IPS-NIHi11 (cell line): Measurements from ENCODE around the gene LRRC57.

Experiments used
- DNase-seq: peaks from one replicate; pipeline ENCODE4 v3.0.0; 2012; ENCODE audit warnings: mixed read lengths, low spot score

Gene LRRC57

DNA sequence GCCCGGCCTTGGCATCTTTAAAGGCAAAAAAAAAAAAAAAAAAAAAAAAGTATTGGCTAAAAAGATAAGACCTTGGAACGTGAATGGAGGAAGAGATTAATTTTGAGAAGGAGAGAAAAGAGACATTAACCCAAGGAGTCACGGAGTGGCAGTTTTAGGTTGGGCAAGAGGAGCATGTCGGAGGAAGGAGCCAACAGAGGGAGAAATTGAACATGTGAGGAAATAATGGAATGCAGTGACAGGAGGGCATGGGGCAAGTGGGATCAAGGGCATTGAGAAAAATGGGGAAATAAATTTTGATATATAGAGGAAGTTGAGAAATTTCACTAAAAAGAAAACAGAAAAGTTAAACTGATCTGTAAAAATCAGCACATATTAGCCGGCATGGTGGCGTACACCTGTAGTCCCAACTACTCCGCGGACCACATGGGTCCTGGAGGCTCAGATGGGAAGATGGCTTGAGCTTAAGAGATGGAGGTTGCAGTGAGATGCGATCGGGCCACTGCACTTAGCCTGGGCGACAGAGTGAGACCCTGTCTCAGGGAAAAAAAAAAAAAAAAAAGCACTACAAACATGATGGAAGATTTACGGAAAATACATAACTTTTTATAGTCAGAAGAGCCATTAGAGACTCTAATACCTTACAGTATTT is 1.3 kb upstream of the LRRC57 start:
- no peak for DNase-seq

DNA sequence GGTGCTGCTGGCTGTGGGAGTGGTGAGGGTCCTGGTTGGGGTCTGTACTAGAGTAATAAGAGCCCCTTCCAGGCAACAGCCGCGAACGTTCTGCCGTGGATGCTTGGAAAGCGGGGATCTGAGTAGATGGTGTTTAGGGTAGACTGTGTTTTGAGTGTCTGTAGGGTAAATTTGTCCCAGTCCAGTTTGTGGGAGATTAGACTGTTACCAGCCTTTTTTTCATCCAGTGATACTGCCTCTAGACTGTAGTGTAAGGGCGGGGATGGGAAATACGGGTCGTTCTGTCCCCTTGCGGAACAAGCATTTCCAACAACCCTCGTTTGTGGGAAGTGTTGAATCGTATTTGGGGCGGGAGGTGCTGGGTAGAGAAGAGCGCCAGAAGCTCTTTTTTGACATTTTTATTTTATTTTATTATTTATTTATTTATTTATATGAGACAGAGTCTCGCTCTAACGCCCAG is 469 bp upstream of the LRRC57 start:
- no peak for DNase-seq

DNA sequence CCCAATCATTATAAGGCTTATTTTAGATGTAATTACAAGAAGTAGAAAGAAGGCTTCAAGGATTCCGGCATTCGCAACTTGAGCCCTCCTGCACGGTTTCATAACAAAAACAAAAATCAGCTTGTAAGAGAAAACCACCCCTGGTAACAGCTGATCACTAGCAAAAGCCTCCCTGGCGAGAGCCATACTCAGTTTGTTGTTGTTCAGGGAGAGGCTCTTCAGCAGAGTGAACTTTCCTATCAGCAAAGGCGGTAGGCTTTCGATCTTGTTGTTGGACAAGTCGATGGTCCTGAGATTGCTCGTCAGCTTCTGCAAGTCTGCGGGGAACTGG is 710 bp downstream of the LRRC57 start:
- DNase-seq = no peak

DNA sequence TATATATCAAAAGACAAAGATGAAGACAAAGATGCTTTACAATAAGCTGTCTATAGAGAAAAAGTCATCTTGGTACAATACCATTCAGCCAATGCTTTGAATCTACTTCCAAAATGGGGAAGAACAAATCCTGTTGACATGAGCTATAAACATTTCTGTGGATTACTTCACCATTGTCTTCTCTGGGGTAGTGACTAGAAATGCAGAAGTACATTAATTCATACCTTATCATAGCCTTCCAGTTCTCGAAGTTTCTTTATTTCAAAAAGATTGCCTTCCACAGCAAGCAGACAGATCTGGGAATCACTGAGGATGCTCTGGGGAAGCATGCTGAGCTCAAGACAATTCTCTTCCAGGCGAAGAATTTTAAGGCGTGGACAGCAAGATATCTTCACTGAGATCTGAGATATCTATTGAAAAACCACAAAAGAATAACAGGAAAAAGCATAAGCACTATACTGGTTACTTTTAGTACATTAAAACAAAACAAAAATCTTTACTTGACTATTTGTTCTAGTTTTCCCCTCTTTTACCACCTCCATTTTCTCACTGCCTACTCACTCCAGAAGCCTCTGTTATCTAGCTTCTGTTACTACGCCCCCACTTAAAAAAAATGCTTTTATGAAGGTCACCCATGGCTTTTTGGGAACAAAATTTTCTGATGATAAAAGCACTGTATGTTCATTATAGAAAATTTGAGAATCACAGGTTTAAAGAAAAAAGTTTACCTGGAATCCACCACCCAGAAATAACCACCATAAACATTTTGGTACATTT is 3.6 kb downstream of the LRRC57 start:
- DNase-seq = no peak

DNA sequence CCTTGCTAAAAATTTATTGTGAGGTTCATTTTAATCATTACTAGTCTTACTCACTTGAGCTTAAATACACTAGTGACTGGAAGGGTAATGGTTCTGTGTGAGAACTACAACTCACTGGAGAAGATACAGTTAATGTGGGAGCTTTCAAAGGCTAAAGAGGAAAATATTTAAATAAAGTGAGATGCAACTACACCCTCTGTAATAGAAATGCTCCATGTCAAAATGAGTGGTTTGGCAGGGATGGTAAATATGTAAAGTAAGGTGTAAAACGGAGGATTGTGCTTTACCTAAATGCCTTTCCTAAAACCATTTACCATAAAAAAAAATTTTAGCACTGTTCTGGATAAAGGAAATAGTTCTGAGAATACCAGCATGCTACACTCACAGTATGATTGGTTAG is 15.3 kb downstream of the LRRC57 start:
- DNase-seq = no peak

DNA sequence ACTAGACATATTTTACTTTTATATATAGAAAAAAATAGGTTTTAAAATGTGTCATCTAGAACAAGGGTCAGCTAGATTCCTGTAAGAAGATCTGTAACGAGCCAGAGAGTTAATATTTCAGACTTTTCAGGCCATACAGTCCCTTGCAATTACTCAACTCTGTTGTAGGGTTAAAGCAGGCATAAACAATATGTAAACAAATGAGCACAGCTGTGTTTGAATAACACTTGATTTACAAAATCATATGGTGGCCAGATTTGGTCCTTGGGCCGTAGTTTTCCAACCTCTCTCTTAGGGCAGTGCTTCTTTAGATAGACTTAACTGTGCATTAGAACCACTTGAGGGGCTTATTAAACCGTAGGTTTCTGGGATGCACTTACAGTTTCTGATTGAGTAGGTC is 19.6 kb downstream of the LRRC57 start:
- no peak for DNase-seq

DNA sequence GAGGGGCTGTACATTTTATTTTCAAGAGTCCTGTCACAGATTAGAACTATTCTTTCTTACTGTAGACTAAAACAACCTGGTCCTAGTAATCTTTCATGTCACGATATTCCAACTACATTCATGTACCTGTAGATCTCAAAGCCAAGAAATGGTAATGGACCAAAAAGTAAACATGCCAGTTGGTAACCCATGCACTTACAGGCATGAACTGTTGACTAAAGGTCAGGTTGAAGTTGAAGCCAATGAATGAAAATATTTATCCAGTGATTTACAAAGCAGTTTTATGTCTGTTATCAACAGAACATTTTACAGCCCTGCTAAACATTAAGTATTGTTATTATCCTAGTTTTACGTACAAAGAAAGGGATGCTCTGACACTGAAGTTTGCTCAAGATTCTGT is 25.3 kb downstream of the LRRC57 start:
- DNase-seq = no peak

DNA sequence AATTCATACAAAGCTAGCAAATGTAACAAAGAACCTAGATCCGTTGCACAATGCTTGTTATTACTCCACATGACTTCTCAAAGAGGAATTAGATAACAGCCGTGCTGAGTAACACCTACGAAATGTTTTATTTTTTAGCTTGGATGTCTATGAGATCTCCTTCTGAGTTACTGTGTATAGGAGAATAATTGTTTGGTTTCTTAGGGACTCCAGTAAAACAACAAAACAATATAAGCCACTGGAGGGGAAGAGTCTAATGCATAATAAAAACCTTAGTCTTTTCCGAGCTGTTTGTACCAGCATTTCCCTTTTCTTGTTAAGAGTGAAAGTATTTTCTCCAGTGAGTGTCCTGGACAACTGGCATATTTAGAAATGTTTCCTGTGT is 37.6 kb downstream of the LRRC57 start:
- no peak for DNase-seq

DNA sequence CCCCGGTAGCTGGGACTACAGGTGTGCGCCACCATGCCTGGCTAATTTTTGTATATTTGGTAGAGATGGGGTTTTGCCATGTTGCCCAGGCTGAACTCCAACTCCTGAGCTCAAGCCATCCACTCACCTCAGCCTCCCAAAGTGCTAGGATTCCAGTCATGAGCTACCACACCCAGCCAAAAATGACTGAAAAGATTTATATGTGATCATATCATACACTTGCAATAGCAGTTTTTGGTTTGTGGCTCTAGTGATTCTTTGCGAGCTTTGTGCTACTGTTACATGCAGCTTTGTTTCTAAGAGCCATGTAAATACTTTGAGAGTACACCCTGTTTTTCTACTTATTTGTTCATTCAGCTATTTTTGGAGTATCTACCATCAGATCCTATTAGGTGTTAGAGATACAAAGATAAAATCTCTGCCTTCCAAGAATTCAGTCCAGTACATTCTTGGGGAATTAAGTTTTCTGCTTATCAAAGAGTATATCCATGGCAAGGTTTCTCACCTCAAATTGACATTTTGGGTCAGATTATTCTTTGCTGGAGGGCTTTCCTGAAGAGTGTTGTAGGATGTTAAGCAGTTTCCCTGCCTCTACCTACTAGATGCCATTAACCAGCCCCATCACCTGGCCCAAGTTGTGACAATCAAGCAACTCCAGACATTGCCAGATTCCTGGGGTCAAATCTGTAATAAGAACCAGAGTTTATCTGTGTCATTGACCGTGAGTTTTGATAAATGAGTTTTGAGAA is 38.2 kb downstream of the LRRC57 start:
- DNase-seq = no peak

DNA sequence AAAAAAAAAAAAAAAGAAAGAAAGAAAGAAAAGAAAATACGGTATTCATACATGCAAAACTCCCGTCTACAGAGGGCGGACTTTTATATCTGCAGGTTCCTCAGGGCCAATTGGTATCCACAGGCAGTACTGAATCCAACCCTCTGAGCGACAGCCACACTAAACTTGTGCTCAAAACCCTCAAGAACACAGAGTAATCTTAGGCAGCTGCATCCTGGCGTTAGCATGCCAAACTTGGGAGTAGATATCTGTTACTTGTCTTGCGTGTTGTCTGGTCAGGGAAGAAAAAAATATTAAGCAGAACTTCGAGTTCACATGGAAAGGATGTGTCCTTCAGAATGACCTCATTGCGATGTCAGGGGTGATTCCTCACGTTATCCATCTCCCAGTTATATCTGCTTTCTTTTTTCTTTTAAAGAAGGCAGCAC is 40.3 kb downstream of the LRRC57 start:
- no peak for DNase-seq

DNA sequence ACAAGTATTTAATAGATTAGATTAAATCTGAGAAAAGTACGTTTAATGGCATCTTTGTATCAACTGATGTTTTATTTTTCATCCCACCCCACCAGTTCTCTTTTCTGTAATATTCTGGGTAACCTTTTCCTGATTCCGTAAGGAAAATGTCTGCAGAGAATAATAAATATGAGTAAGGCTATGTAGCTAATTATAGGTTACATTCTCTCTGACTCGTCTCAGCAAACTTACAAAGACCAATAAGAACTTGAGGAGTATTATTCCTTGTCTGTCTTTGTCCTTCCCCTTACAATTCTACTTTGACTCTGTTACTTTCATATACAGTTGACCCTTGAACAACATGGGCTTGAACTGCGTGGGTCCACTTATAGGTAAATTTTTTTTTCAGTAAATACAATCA is 41.1 kb downstream of the LRRC57 start:
- DNase-seq = no peak

DNA sequence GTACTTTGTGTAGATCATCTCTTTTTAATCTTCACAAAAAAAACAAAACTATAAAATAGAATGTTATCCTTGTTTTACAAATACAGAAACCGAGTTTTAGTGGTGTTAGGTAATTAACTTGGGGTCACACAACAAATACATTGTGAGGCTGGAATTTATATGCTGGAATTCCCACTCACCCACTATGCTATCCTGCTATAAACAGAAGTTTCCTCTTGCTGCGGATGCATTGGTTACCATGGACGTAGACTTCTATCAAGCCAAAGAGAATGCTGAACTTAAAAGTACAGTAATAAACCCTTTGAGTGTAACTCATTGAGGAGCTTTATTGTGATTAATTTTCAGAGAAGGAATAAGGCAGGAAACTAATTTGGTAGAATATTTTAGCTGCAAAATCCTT is 44.0 kb downstream of the LRRC57 start:
- no peak for DNase-seq

DNA sequence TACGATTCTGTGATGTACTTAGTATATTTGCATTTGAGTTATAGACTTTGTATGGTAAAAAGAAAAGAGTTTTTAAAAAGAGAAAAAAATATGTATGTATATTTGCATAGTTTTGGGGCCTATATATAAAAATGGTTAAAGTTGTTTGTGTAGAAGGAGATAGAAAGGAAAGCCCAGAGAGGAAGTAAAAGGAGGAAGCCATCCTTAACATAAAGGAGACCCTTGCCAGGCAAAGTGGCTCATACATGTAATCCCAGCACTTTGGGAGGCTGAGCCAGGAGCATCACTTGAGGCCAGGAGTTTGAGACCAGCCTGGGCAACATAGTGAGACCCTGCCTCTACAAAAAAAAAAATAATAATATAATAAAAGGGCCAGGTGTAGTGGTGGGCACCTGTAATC is 44.8 kb downstream of the LRRC57 start:
- no peak for DNase-seq

DNA sequence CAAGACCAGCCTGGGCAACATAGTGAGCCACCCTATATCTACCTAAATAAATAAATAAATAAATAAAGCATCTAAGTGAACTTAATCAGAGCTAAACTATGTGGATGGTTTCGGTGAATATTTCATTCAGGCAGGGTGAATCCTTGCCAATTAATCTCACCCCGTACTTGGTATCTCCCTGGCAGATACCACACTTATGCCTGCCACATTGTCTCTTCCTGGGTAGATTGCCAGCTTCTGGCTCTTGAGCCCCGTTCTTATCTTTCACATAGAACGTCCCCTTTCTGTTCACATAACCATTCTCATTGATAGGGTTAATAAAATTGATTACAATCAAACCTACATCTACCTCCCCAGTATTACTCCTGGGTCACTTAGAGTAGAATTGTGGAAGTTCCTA is 46.1 kb downstream of the LRRC57 start:
- DNase-seq = no peak

DNA sequence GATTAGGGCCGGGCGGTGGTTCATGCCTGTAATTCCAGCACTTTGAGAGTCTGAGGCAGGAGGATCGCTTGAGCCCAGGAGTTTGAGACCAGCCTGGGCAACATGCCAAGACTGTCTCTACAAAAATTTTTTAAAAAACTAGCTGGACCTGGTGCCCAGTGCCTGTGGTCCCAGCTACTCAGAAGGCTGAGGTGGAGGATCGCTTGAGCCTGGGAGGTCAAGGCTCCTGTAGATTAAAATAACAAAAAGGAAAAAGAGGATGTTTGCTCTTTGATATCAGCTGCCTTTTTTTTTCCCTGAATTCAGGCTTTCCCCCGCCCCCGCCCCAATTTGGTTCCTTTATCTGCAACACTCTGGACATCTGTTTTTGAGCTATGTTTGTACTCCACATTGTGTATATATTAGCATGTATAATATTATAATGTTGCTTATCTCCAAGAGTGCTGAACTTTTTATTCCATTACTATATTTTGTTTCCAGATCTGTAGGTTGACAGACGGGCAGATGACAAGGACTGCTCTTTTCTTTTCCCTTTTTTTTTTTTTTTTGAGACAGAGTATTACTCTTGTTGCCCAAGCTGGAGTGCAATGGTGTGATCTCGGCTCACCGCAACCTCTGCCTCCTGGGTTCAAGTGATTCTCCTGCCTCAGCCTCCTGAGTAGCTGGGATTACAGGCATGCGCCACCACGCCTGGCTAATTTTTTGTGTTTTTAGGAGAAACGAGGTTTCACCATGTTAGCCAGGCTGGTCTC is 48.6 kb downstream of the LRRC57 start:
- DNase-seq = no peak

DNA sequence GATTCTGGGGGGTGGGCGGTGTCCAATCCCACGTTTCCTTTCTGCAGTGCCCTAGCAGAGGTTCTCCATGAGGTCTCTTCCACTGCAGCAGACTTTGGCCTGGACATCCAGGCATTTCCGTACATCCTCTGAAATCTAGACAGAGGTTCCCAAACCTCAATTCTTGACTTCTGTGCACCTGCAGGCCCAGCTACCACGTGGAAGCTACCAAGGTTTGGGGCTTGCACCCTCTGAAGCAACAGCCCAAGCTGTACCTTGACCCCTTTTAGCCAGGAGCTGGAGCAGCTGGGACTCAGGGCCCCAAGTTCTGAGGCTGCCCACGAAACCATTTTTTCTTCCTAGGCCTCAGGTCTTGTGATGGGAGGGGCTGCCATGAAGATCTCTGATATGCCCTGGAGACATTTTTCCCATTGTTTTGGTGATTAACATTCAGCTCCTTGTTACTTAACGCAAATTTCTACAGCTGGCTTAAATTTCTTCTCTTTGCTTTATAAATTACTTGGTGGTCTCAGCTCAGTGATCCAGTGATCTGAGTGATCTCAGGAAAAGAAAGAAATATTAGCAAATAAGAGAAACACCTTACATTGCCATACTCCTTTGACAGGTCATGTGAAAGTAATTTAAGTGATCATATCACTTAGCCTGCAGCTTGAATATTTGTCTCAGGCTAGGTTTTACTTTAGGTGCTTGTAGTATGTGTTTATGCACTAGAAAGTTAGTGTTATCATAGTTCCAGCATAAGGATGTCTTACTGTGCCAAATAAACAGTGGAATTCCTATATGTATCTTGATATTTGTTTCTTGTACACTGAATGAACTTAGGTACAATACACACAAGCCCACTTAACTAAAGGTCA is 50.2 kb downstream of the LRRC57 start:
- no peak for DNase-seq

DNA sequence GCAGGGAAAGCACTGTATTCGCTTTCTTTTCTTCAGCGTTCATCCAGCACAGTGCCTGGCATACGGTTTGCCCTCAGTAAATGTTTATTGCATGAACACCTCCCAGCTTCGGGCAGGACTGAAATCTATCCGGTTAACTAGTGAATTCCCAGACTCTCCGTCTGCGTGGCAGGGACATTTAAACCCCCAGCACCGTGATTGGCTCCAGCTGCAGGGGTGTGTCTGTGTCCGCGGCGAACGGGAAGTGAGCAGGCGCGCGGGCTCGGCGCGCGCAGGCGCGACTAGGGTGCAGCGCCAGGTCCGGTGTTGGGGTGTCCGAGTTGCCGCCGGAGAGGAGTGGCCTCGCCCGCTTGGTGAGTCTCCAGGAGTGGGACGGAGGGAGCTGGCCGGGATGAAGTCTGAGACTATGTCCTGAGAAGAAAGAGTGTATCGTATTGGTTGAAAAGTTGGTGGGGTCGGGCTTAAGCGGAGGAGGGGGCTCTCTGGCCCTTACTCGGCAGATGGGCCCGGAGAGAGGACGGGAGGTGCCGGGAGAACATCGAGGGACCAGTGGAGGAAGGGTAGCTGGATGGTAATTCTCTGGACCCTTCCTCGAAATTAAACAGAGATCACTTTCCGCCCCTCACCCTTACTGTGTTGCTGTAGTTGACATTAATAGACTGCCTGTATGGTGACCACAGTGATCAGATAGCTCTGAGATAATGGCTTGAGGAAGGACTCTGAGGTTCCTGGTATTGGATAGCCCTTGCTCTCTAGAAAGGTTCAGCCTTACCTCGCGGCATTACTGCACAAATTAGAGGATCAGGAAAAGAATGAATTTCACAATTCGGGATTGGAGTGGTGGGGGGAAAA is 53.0 kb downstream of the LRRC57 start, which contains the start of gene SNAP23:
Gene SNAP23, plus strand, starts transcription at position 274 of the 852 bp plus-strand sequence. CDS start 16,213 bp downstream, outside the sequence.
- DNase-seq = peak; percentile 97

DNA sequence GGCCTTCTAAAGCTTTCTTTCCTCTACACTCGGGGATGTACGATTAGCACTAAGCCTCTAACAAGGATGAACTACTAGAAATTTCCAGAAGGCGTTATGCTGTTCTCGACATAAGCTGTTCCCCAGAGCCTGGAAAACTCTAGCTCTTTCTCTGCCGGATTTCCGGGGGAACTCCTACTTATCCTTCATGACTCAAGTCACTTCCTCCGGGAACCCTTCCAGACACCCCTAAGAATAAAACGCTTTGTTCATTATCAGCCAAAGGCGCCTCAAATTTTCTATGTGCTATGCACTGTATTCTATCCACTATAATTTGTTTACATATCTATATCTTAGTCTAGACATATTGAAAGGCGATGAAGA is 53.6 kb downstream of the LRRC57 start:
- no peak for DNase-seq

DNA sequence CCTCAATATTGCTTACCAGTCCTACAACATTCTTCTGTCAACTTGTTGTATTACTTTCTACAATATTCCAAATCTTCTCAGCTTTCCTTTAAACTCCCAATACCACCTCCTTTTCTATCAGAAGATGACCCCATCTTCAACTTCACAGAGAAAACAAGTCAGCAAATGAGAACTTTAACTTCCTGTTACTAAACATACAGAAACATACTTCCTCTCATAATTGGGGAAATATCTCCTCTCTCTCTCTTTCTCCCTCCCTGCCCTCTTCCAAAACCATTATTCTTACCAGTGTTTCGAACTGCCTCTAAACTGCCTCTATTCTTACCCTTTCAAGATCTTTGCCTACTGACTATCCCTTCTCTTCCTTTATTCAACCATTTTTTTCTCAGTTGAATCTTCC is 54.9 kb downstream of the LRRC57 start:
- no peak for DNase-seq

DNA sequence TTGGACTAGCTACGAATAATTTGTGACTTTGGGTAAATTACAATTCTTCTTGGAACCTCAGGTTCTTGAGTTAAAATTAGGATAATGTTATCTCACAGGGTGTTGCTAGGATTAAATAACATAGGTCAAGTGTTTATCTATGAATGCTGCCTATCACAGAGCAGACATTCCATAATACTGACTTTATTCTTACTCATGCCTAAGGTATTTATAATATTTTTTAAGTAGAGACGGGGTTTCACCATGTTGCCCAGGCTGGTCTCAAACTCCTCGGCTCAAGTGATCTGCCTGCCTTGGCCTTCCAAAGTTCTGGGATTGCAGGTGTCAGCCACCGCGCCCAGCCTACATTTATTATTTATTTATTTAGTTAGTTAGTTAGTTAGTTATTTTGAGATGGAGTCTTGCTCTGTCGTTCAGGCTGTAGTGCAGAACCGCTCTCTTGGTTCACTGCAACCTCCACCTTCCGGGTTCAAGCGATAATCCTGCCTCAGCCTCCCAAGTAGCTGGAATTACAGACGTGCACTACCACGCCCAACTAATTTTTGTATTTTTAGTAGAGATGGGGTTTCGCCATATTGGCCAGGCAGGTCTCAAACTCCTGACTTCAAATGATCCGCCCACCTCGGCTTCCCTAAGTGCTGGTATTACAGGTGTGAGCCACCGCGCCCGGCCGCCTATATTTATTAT is 56.9 kb downstream of the LRRC57 start:
- DNase-seq = no peak
